Measurements from ENCODE around the gene NAT14.
"Not testable (repeated sequence)": the region's sequence is repeated elsewhere in the genome, so short reads cannot be mapped to it uniquely, and the experiment has no call there.

The NAT14 gene, protein sequence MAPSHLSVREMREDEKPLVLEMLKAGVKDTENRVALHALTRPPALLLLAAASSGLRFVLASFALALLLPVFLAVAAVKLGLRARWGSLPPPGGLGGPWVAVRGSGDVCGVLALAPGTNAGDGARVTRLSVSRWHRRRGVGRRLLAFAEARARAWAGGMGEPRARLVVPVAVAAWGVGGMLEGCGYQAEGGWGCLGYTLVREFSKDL

GRCh38 chr19:55484593-55485438 lies at the start of gene NAT14:
Gene NAT14, plus strand, starts transcription at chr19:55485188. Its CDS starts 521 bp downstream, at chr19:55485709.
- DNase-seq: peak; percentile 86

DNA sequence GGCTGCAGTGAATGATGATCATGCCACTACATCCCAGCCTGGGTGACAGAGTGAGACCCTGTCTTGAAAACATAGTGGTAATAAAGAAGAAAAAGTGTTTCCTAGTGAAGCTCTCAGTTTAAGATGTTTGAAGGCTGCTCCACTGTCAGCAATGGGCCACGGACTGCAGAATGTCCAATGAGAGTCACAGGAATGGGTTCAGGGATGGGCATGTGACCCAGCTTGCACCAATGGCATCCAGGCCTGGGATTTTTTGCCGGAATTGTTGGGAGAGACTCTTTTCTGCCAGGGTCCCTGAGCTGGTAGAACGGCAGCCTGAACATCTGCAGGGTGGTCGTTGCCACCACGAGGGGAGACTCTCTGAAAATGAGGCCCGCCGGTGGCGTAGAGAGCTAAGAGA lies 48.1 kb upstream of the NAT14 start:
- DNase-seq: no peak

DNA sequence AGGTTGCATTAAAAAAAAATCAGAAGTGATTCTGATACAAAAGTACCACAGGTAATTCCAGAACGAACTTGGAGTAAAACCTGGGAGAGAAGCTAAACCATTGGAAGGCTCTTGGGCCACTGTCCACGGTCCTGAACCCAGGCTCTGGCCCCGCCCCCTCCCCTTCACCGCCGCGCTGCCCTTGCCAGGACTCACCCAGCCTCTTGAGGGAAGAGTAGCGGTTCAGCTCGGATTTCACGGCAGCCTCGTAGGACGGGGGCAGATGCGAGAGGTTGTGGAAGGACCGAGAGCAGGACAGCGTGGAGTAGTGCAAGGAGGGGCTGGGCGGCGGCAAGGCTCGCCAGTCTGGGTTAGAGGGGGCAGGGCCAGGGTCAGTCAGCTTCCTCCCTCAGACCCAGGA lies 47.6 kb upstream of the NAT14 start:
- DNase-seq: no peak

GRCh38 chr19:55439052-55439451 lies 45.9 kb upstream of the NAT14 start:
- DNase-seq: no peak

- DNase-seq: peak; percentile 77
These were observed 44.4 kb upstream of the NAT14 start for GRCh38 chr19:55440411-55441105.

DNA sequence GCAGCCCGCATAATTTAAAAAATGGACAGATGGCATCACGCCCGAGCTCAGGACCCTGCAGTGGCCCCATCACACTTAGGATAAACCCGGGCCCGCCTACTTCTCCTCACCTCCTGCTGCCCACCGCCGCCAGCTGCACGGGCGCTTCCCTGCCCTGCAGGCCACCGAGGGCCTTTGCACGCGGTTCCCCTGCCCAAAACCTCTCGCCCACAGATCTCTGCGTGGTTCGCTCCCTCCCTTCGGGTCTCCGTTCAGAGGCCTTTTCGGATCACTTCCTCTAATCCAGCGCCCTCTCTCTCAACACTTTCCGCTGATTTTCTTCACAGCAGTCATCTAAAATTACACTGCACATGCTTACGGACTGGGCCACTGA lies 43.7 kb upstream of the NAT14 start:
- peak; percentile 72 for DNase-seq

DNA sequence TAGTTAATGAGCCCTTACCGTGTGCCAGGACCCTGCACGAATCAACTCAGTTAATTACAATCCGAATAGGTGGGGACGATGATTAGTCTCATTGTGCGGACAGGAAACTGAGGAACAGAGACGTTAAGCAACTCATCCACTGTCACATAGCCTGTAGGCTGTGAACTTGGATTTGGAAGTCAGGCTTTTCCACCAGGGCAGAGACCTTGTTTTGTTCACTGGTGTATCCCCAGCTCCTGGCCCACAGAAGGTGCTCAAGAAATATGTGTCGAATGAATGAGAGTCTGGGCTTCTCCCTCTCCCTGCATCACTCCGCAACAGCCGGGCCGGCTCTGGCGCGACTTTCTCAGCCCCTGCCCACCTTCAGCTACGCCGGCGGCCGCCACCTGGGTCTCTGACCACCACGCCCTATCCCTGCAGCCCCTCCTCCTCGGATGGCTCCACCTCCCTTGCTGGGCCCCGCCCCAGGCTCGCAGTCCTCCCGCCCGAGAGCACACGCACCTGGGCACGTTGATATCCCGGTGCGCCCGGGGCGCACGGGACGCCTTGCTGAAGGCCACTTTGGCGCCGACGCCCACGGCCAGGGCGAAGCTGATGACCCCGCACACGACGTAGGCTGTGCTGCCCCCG lies 43.2 kb upstream of the NAT14 start:
- DNase-seq: peak; percentile 46

DNA sequence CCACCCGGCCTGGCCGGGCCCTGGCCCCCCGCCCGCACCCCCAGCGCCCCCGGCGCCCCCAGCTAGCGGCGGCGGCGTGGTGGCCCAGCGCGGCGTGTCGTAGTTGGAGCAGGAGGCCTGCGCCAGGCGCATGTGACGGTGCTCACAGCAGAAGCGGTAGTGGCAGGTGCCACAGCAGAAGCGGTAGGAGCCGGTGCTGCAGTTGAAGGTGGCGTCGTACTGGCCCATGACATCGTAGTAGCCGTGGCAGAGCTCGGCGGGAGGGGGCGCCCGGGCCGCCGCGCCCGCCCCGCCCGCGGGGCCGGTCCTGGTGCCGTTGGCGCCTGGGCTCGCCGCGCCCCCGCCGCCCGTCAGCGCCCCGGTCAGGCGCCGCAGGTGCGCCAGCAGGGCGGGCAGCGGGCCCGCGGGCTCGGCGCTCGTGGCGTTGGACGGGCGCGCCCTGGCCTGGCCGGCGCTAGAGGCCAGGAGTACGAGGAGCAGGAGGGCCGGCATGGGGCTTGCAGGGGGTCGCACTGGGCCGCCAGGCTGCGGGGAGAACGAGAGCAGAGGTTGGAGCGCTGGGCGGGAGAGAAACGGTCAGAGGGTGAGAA lies 42.5 kb upstream of the NAT14 start:
- DNase-seq: no peak

- peak; percentile 49 for DNase-seq
These were observed 41.8 kb upstream of the NAT14 start, which contains the start of gene SHISA7 for GRCh38 chr19:55443045-55443823. Gene SHISA7, minus strand, starts transcription at chr19:55443300. Its CDS starts 437 bp downstream, at chr19:55442863.

GRCh38 chr19:55443824-55444480 lies 41.0 kb upstream of the NAT14 start:
- DNase-seq: no peak

DNA sequence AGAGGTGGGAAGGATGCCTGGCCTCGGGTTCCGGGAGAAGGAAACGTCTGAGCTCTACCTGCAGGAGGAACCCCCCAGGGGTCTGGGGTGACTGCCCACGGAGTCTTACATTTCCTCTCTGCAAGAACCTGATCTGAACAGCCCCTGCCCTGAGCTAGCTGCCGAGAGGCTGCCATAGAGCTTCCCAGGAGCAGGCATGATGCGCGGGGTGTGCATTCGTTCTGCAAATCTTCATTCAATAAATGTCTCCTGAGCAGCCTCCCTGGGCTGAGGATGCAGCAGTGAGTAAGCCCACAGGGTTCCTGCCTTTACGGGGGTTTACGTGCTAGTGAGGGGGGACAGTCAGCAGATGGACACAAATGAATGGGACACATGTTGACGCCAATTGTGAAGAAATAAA lies 40.3 kb upstream of the NAT14 start:
- no peak for DNase-seq

- DNase-seq: no peak
These were observed 38.9 kb upstream of the NAT14 start for GRCh38 chr19:55446060-55446459.

- DNase-seq: peak; percentile 62
These were observed 37.4 kb upstream of the NAT14 start for GRCh38 chr19:55447421-55448174.

DNA sequence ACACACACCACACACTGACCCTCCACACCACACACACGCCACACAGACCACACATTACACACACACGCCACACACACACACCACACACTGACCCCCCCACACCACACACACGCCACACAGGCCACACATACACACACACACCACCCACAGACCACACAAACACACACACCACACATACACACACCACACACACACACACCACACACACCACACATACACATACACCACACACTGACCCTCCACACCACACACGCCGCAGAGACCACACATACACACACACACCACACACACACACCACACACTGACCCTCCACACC lies 36.9 kb upstream of the NAT14 start:
- not testable (repeated sequence) for DNase-seq

- DNase-seq: no peak
These were observed 35.5 kb upstream of the NAT14 start for GRCh38 chr19:55449469-55449868.

DNA sequence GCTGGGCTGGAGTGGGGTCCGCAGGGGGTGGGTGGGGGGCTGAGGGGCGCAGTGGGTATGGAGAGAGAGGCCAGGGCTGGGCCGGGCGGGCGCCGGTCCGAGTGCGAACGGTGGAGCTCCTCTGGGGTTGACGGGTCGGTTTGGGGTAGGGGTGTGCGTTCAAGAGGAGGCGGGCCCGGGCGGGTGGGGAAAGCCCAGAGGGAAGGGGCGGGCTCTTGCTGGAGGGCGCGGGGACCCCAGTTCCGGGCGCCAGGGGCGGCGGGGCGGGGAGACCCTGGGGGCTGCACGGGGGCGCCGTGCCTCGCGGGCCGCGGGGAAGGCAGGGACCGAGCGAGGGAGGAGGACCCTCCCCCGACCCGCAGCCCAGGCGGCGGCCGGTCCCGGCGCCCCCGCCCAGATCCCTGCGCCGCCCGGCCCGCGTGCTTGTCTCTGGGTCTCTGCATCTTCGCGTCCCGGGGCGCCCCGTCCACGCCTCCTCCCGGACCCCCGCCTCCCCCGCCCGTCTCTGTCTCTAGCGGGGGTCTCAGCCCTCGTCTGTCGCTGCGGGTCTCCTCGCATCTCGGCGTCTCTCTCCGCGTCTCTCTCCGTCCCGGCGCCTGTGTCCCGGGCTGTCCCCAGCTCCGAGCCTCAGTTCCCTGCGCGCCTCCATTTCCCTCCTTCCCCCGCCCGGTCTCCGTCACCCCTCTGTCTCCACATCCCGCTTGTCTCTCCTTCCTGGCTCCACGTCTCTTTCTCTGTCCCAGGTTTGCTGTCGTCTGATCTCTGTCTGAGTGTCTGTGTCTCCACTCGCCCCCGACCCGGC lies 33.6 kb upstream of the NAT14 start:
- DNase-seq: no peak

GRCh38 chr19:55451965-55452748 lies 32.8 kb upstream of the NAT14 start:
- peak; percentile 32 for DNase-seq

DNA sequence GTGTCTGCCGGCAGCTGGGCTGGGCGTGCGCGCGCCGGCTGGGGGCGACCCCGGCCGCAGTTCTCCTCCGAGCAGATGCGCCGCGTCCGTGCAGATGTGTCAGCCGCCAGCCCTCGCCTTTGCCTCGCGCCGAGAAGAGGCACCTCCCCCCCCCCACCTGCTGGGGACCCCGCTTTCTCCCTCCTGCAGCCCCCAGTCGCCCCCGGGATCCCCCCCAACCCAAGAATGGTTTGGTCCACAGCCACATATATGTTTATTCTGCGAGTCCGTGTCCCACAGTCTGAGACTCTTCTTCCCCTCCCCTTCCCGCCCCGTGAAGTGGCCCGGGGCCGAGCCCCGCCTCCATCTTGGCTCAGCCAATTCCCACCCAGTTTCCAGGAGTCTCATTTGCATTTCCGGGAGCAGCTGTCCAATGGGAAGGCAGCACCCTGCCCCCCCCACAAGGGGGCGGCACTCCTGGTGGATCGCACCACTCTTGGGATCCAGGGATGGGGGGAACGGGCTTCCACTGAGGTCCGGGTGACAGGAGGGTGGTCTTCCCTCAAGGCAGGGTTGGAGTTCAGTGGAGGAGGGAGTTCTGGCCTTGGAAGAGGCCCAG lies 32.1 kb upstream of the NAT14 start:
- peak; percentile 97 for DNase-seq

All from NCI-H82 (cell line).